Endodermal cell (in vitro differentiated cells): ENCODE data around the gene DNAJC6. TPM values are rescaled to one million over a fixed set of nuclear protein-coding genes. Genes with fewer than 3 reads are reported as not detected.

ENCODE experiments used
- DNase-seq: peaks from one replicate; pipeline ENCODE4 v3.0.0-alpha.2; 2017
- H3K27ac ChIP-seq: 2 replicates; pipeline ENCODE4 v1.5.1; 2013; ENCODE audit warnings: mild to moderate bottlenecking, low read depth, low read length, moderate library complexity
- H3K27me3 ChIP-seq: 2 replicates; pipeline ENCODE4 v1.6.1; 2013; ENCODE audit warnings: mild to moderate bottlenecking, low read length, moderate library complexity; ENCODE audit not compliant: insufficient read depth, control insufficient read depth, poor library complexity, severe bottlenecking
- H3K36me3 ChIP-seq: 2 replicates; pipeline ENCODE4 v1.7.0; 2013; ENCODE audit warnings: mild to moderate bottlenecking, low read length, moderate library complexity; ENCODE audit not compliant: control insufficient read depth, insufficient read depth
- H3K4me1 ChIP-seq: one replicate; pipeline ENCODE4 v1.7.0; 2013; ENCODE audit warnings: low read length; ENCODE audit not compliant: control insufficient read depth, insufficient read depth
- H3K4me3 ChIP-seq: 2 replicates; pipeline ENCODE4 v1.5.1; 2013; ENCODE audit warnings: mild to moderate bottlenecking, low read length, moderate library complexity
- H3K9ac ChIP-seq: 2 replicates; pipeline ENCODE4 v1.6.1; 2013; ENCODE audit warnings: mild to moderate bottlenecking, low read length, moderate library complexity; ENCODE audit not compliant: poor library complexity, severe bottlenecking; ENCODE audit errors: extremely low read depth
- H3K9me3 ChIP-seq: 2 replicates; pipeline ENCODE4 v1.6.1; 2013; ENCODE audit warnings: mild to moderate bottlenecking, low read length, moderate library complexity; ENCODE audit not compliant: control insufficient read depth
- H3K27ac Mint-ChIP-seq: 2 replicates; pipeline ENCODE4 v1.8.0; 2020; ENCODE audit warnings: mixed read lengths
- H3K27me3 Mint-ChIP-seq: 2 replicates; pipeline ENCODE4 v1.8.0; 2021; ENCODE audit warnings: mild to moderate bottlenecking, mixed read lengths; ENCODE audit not compliant: insufficient read depth
- H3K36me3 Mint-ChIP-seq: 2 replicates; pipeline ENCODE4 v1.8.0; 2020; ENCODE audit warnings: low read depth, mixed read lengths
- H3K4me1 Mint-ChIP-seq: 2 replicates; pipeline ENCODE4 v1.8.0; 2020; ENCODE audit warnings: mixed read lengths
- H3K4me3 Mint-ChIP-seq: 2 replicates; pipeline ENCODE4 v1.8.0; 2020; ENCODE audit warnings: mild to moderate bottlenecking, moderate library complexity, mixed read lengths
- H3K9me3 Mint-ChIP-seq: 2 replicates; pipeline ENCODE4 v1.8.0; 2020; ENCODE audit warnings: mild to moderate bottlenecking, mixed read lengths
- CTCF ChIP-seq: fragments of 200-600 bp; sonication (generic); conservative IDR thresholded peaks from 2 replicates; pipeline ENCODE4 v1.5.0; 2021; ENCODE audit warnings: antibody characterized with exemption, mild to moderate bottlenecking
- WGBS, 2 experiments: methylation state at CpG; one replicate each; pipeline versions ENCODE4 v1.1.5 to v1.1.7; 2013; ENCODE audit warnings: missing lambda C conversion rate in 2 of 2, mixed read lengths in 1 of 2; ENCODE audit not compliant: insufficient coverage in 1 of 2, insufficient read length in 1 of 2; 5-methylcytosine and 5-hydroxymethylcytosine counted together
- total RNA-seq, 2 donors: library from RNA; stranded (reverse); fragmentation: NEBNext Ultra II Directional in 1 of 2; extraction: Animal tissue kit (Norgen Biotek cat#: 25700) in 1 of 2; gene quantifications; 2 replicates in 1 of 2; 3 replicates in 1 of 2; pipeline ENCODE4 v1.2.1, GENCODE V29; 2021

Gene DNAJC6
- total RNA-seq, 2 donors from 2014 or later = 17.4 to 33.9 TPM

GRCh38 chr1:65316233-65316632, 6.9 kb downstream of the DNAJC6 start:
- H3K27me3 Mint-ChIP-seq = peaks cover 6% of the 10 kb centered on the region
- Histone ChIP-seq H3K9ac (no peak overlapping the region), H3K9me3 (peaks cover 8% of the 10 kb centered on the region), H3K4me3 (no peak overlapping the region), H3K36me3 (no peaks in the 10 kb centered on the region), H3K27me3 (no peaks in the 10 kb centered on the region), H3K27ac (no peak overlapping the region), H3K4me1 (no peaks in the 10 kb centered on the region)
- H3K36me3 Mint-ChIP-seq = peaks cover 9% of the 10 kb centered on the region
- peaks cover 5% of the 10 kb centered on the region for H3K9me3 Mint-ChIP-seq
- 78 to 89% methylated on average over 2 of the region's 2 CpGs for WGBS, 2 experiments
- no peak overlapping the region for H3K4me3 Mint-ChIP-seq
- no peak for TF ChIP-seq CTCF
- no peak for DNase-seq
- no peak overlapping the region for H3K27ac Mint-ChIP-seq
- H3K4me1 Mint-ChIP-seq = no peaks in the 10 kb centered on the region

GRCh38 chr1:65317866-65318653, 8.7 kb downstream of the DNAJC6 start:
- WGBS, 2 experiments = 90 to 94% methylated on average over 3 to 5 of the region's 5 CpGs
- no peaks in the 10 kb centered on the region for H3K4me1 Mint-ChIP-seq
- Histone ChIP-seq H3K9me3 (peaks cover 8% of the 10 kb centered on the region), H3K9ac (no peak overlapping the region), H3K4me1 (no peaks in the 10 kb centered on the region), H3K27ac (no peak overlapping the region), H3K27me3 (no peaks in the 10 kb centered on the region), H3K4me3 (no peak overlapping the region), H3K36me3 (no peaks in the 10 kb centered on the region)
- H3K27me3 Mint-ChIP-seq = no peaks in the 10 kb centered on the region
- H3K27ac Mint-ChIP-seq = no peak overlapping the region
- H3K9me3 Mint-ChIP-seq = peaks cover 5% of the 10 kb centered on the region
- TF ChIP-seq CTCF = no peak
- H3K4me3 Mint-ChIP-seq = no peak overlapping the region
- DNase-seq = no peak
- peaks cover 11% of the 10 kb centered on the region for H3K36me3 Mint-ChIP-seq

GRCh38 chr1:65319141-65319540, 9.8 kb downstream of the DNAJC6 start:
- DNase-seq = no peak
- no peak overlapping the region for H3K27ac ChIP-seq
- Mint-ChIP-seq H3K27me3 (no peaks in the 10 kb centered on the region), H3K27ac (no peak overlapping the region), H3K4me1 (no peaks in the 10 kb centered on the region), H3K4me3 (no peak overlapping the region), H3K9me3 (peaks cover 5% of the 10 kb centered on the region), H3K36me3 (peaks cover 11% of the 10 kb centered on the region)
- H3K9me3 ChIP-seq = peaks cover 8% of the 10 kb centered on the region
- H3K4me1 ChIP-seq = no peaks in the 10 kb centered on the region
- no peaks in the 10 kb centered on the region for H3K36me3 ChIP-seq
- WGBS, 2 experiments = 96% methylated on average over 3 of the region's 3 CpGs; no CpG with 5 or more reads in 1 of the 2 experiments
- H3K9ac ChIP-seq = no peak overlapping the region
- no peaks in the 10 kb centered on the region for H3K27me3 ChIP-seq
- no peak for TF ChIP-seq CTCF
- no peak overlapping the region for H3K4me3 ChIP-seq
